GM23338 (cell line): Measurements from ENCODE around the gene PRSS2. TPM values are rescaled to one million over a fixed set of nuclear protein-coding genes. Genes with fewer than 3 reads are reported as not detected.

Experiments
- ATAC-seq: fragments of 200-7000 bp; cut with Tn5 transposase; 3 replicates; pipeline ENCODE4 v1.9.1; 2020
- DNase-seq: peaks from one replicate; pipeline ENCODE4 v3.0.0-alpha.2; 2015; ENCODE audit warnings: low spot score
- H2AFZ ChIP-seq: fragments of 200-600 bp; sonication (generic); 2 replicates; pipeline ENCODE4 v1.8.0; 2016; ENCODE audit warnings: antibody characterized with exemption, mild to moderate bottlenecking, moderate library complexity
- H3F3A ChIP-seq: fragments of 200-600 bp; sonication (generic); replicated peaks from 2 replicates; pipeline ENCODE4 v1.8.0; 2017; ENCODE audit warnings: antibody characterized with exemption, mixed run types, low read depth
- H3K27ac ChIP-seq: fragments of 200-600 bp; sonication (generic); 2 replicates; pipeline ENCODE4 v1.6.1; 2016; ENCODE audit warnings: low read depth
- H3K27me3 ChIP-seq: fragments of 200-600 bp; sonication (generic); 2 replicates; pipeline ENCODE4 v1.8.0; 2016; ENCODE audit warnings: mild to moderate bottlenecking, mixed run types, moderate library complexity; ENCODE audit not compliant: insufficient read depth
- H3K36me3 ChIP-seq: fragments of 200-600 bp; sonication (generic); 2 replicates; pipeline ENCODE4 v1.8.0; 2016; ENCODE audit warnings: mild to moderate bottlenecking; ENCODE audit not compliant: insufficient read depth
- H3K4me1 ChIP-seq: fragments of 200-600 bp; sonication (generic); 2 replicates; pipeline ENCODE4 v1.8.0; 2016; ENCODE audit warnings: mild to moderate bottlenecking, moderate library complexity; ENCODE audit not compliant: insufficient read depth
- H3K4me2 ChIP-seq: fragments of 200-600 bp; sonication (generic); 2 replicates; pipeline ENCODE4 v1.7.1; 2017; ENCODE audit warnings: mixed run types
- H3K4me3 ChIP-seq: fragments of 200-600 bp; sonication (generic); 2 replicates; pipeline ENCODE4 v1.6.1; 2016; ENCODE audit warnings: mixed run types
- H3K79me2 ChIP-seq: fragments of 200-600 bp; sonication (generic); replicated peaks from 2 replicates; pipeline ENCODE4 v1.8.0; 2017; ENCODE audit warnings: mild to moderate bottlenecking; ENCODE audit not compliant: insufficient read depth
- H3K9me2 ChIP-seq: fragments of 200-600 bp; sonication (generic); 2 replicates; pipeline ENCODE4 v1.8.0; 2017; ENCODE audit not compliant: insufficient read depth
- H4K20me1 ChIP-seq: fragments of 200-600 bp; sonication (generic); replicated peaks from 2 replicates; pipeline ENCODE4 v1.8.0; 2017; ENCODE audit warnings: mild to moderate bottlenecking; ENCODE audit not compliant: insufficient read depth
- H3K27ac Mint-ChIP-seq: 2 replicates; pipeline ENCODE4 v1.8.0; 2020; ENCODE audit warnings: inconsistent platforms, mild to moderate bottlenecking, moderate library complexity, mixed read lengths
- H3K27me3 Mint-ChIP-seq: 3 replicates; pipeline ENCODE4 v1.8.0; 2022; ENCODE audit warnings: low read depth, mild to moderate bottlenecking, moderate library complexity, mixed read lengths, inconsistent platforms; ENCODE audit not compliant: insufficient read depth, poor library complexity
- H3K36me3 Mint-ChIP-seq: 3 replicates; pipeline ENCODE4 v1.8.0; 2021; ENCODE audit warnings: low read depth, mild to moderate bottlenecking, inconsistent platforms, moderate library complexity, mixed read lengths
- H3K4me1 Mint-ChIP-seq: 3 replicates; pipeline ENCODE4 v1.8.0; 2020; ENCODE audit warnings: mild to moderate bottlenecking, inconsistent platforms, mixed read lengths
- H3K4me3 Mint-ChIP-seq: 3 replicates; pipeline ENCODE4 v1.8.0; 2021; ENCODE audit warnings: moderate library complexity, mild to moderate bottlenecking, inconsistent platforms, mixed read lengths
- H3K9me3 Mint-ChIP-seq: 3 replicates; pipeline ENCODE4 v1.8.0; 2020; ENCODE audit warnings: moderate library complexity, mild to moderate bottlenecking, inconsistent platforms, mixed read lengths
- CREB1 ChIP-seq: fragments of 250-450 bp; sonication (Bioruptor Pico); IDR thresholded peaks from 2 replicates; pipeline ENCODE4 v1.5.0; 2020; ENCODE audit warnings: low read depth, mild to moderate bottlenecking, moderate library complexity
- EZH2 ChIP-seq: fragments of 200-600 bp; sonication (generic); IDR thresholded peaks from one replicate; pipeline ENCODE4 v1.8.0; 2017; ENCODE audit warnings: antibody characterized with exemption, mild to moderate bottlenecking, low read depth; ENCODE audit not compliant: unreplicated experiment
- EZH2phosphoT487 ChIP-seq: fragments of 200-600 bp; sonication (generic); IDR thresholded peaks from one replicate; pipeline ENCODE4 v1.8.1; 2018; ENCODE audit warnings: antibody characterized with exemption; ENCODE audit not compliant: unreplicated experiment
- JUNB ChIP-seq: IDR thresholded peaks from one replicate; pipeline ENCODE4 v1.6.1; 2016; ENCODE audit warnings: antibody characterized with exemption; ENCODE audit not compliant: unreplicated experiment
- NANOG ChIP-seq: IDR thresholded peaks from 2 replicates; pipeline ENCODE4 v1.6.1; 2016; ENCODE audit warnings: antibody characterized with exemption, borderline replicate concordance
- POLR2AphosphoS5 ChIP-seq: IDR thresholded peaks from 2 replicates; pipeline ENCODE4 v1.6.1; 2016; ENCODE audit warnings: antibody characterized with exemption, low read depth
- STAT1 ChIP-seq: IDR thresholded peaks from one replicate; pipeline ENCODE4 v1.6.1; 2016; ENCODE audit warnings: antibody characterized with exemption; ENCODE audit not compliant: unreplicated experiment
- ZNF114 ChIP-seq: fragments of 250-450 bp; sonication (Bioruptor Pico); IDR thresholded peaks from 2 replicates; pipeline ENCODE4 v1.5.0; 2020; ENCODE audit warnings: mild to moderate bottlenecking, moderate library complexity
- ZNF331 ChIP-seq: fragments of 250-450 bp; sonication (Bioruptor Pico); IDR thresholded peaks from 2 replicates; pipeline ENCODE4 v1.5.0; 2020; ENCODE audit warnings: low read depth, mild to moderate bottlenecking, moderate library complexity
- polyA plus RNA-seq: library from polyadenylated mRNA; unstranded; fragments of >200 nt; fragmentation: Nextera tagmentation; extraction: Ambion mirVana; gene quantifications from 2 replicates; pipeline ENCODE4 v1.2.1, GENCODE V29; 2016
- total RNA-seq: library from RNA; depleted of rRNA; stranded (reverse); fragments of >200 nt; shearing (Covaris generic); gene quantifications from 2 replicates; pipeline ENCODE4 v1.2.3, GENCODE V29; 2014
- TF ChIP-seq, protein P1 (sequence below): fragments of 250-450 bp; sonication (Bioruptor Pico); IDR thresholded peaks from 2 replicates; pipeline ENCODE4 v1.5.0; 2020; ENCODE audit warnings: mild to moderate bottlenecking, moderate library complexity
- TF ChIP-seq, protein P2 (sequence below): IDR thresholded peaks from one replicate; pipeline ENCODE4 v1.6.1; 2018; ENCODE audit warnings: antibody characterized with exemption; ENCODE audit not compliant: unreplicated experiment
- TF ChIP-seq, protein P3 (sequence below), 2 experiments: fragments of 200-600 bp in 1 of 2; sonication (generic) in 1 of 2; conservative IDR thresholded peaks; 2 replicates each; pipeline versions ENCODE4 v1.5.1 to v1.6.1; 2016 to 2017; ENCODE audit warnings: antibody characterized with exemption in 2 of 2, low read depth in 2 of 2, mild to moderate bottlenecking in 2 of 2, moderate library complexity in 1 of 2

PRSS2 gene
- total and polyA plus RNA-seq, 2 experiments from 2014 or later: not detected

DNA sequence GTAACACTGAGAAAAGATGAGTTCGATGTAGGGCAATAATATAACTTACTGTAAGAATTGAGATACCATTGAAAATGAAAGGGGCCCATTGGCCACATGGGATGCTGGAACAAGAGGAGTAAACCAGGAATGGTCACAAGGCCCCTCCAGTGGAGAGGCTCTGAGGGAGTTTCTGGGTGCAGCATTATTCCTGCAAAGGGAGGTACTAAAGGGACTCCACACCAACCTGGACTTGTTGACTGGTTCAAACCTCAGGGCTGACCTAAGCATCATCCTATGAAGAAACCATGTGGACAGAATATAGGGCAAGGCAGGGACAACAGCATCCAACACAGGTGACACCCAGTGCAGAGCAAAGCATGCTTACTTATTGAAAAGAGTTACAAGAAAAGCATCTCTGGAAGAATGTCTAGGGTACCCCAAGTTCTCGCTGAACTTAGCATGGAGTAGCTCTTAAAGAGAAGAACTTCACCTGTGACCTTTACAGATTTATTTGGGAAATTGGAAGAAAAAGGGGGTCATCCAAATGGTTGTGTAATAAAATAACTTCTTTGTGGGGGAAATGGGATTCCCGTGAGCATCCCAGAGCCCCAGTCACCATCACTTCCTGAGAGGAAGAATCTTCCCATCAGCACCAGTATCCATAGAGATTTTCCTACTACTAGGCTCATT is 34.7 kb downstream of the PRSS2 start:
- H3K4me1 Mint-ChIP-seq: peaks cover 31% of the 10 kb centered on the region
- H3F3A ChIP-seq: no peaks in the 10 kb centered on the region
- no peaks in the 10 kb centered on the region for H4K20me1 ChIP-seq
- H3K4me3 ChIP-seq: no peak overlapping the region
- peaks cover 34% of the 10 kb centered on the region for H3K36me3 Mint-ChIP-seq
- DNase-seq (no peak), ATAC-seq (no peak)
- no peaks in the 10 kb centered on the region for H3K9me2 ChIP-seq
- H3K27ac Mint-ChIP-seq: no peak overlapping the region
- no peaks in the 10 kb centered on the region; the same call in 2 of the 3 replicates for H3K9me3 Mint-ChIP-seq
- TF ChIP-seq EZH2phosphoT487: no peak
- TF ChIP-seq NANOG: no peak
- TF ChIP-seq STAT1: no peak
- TF ChIP-seq CREB1 (CRISPR knock-in tag): no peak
- no peak for TF ChIP-seq ZNF114 (CRISPR knock-in tag)
- no peak for TF ChIP-seq EZH2
- no peak for TF ChIP-seq ZNF331 (CRISPR knock-in tag)
- no peak for TF ChIP-seq POLR2AphosphoS5
- TF ChIP-seq, protein P1, sequence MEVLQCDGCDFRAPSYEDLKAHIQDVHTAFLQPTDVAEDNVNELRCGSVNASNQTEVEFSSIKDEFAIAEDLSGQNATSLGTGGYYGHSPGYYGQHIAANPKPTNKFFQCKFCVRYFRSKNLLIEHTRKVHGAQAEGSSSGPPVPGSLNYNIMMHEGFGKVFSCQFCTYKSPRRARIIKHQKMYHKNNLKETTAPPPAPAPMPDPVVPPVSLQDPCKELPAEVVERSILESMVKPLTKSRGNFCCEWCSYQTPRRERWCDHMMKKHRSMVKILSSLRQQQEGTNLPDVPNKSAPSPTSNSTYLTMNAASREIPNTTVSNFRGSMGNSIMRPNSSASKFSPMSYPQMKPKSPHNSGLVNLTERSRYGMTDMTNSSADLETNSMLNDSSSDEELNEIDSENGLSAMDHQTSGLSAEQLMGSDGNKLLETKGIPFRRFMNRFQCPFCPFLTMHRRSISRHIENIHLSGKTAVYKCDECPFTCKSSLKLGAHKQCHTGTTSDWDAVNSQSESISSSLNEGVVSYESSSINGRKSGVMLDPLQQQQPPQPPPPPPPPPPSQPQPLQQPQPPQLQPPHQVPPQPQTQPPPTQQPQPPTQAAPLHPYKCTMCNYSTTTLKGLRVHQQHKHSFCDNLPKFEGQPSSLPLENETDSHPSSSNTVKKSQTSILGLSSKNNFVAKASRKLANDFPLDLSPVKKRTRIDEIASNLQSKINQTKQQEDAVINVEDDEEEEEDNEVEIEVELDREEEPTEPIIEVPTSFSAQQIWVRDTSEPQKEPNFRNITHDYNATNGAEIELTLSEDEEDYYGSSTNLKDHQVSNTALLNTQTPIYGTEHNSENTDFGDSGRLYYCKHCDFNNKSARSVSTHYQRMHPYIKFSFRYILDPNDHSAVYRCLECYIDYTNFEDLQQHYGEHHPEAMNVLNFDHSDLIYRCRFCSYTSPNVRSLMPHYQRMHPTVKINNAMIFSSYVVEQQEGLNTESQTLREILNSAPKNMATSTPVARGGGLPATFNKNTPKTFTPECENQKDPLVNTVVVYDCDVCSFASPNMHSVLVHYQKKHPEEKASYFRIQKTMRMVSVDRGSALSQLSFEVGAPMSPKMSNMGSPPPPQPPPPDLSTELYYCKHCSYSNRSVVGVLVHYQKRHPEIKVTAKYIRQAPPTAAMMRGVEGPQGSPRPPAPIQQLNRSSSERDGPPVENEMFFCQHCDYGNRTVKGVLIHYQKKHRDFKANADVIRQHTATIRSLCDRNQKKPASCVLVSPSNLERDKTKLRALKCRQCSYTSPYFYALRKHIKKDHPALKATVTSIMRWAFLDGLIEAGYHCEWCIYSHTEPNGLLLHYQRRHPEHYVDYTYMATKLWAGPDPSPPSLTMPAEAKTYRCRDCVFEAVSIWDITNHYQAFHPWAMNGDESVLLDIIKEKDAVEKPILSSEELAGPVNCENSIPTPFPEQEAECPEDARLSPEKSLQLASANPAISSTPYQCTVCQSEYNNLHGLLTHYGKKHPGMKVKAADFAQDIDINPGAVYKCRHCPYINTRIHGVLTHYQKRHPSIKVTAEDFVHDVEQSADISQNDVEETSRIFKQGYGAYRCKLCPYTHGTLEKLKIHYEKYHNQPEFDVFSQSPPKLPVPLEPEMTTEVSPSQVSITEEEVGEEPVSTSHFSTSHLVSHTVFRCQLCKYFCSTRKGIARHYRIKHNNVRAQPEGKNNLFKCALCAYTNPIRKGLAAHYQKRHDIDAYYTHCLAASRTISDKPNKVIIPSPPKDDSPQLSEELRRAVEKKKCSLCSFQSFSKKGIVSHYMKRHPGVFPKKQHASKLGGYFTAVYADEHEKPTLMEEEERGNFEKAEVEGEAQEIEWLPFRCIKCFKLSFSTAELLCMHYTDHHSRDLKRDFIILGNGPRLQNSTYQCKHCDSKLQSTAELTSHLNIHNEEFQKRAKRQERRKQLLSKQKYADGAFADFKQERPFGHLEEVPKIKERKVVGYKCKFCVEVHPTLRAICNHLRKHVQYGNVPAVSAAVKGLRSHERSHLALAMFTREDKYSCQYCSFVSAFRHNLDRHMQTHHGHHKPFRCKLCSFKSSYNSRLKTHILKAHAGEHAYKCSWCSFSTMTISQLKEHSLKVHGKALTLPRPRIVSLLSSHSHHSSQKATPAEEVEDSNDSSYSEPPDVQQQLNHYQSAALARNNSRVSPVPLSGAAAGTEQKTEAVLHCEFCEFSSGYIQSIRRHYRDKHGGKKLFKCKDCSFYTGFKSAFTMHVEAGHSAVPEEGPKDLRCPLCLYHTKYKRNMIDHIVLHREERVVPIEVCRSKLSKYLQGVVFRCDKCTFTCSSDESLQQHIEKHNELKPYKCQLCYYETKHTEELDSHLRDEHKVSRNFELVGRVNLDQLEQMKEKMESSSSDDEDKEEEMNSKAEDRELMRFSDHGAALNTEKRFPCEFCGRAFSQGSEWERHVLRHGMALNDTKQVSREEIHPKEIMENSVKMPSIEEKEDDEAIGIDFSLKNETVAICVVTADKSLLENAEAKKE (CRISPR knock-in tag): no peak
- TF ChIP-seq JUNB: no peak
- TF ChIP-seq, protein P2, sequence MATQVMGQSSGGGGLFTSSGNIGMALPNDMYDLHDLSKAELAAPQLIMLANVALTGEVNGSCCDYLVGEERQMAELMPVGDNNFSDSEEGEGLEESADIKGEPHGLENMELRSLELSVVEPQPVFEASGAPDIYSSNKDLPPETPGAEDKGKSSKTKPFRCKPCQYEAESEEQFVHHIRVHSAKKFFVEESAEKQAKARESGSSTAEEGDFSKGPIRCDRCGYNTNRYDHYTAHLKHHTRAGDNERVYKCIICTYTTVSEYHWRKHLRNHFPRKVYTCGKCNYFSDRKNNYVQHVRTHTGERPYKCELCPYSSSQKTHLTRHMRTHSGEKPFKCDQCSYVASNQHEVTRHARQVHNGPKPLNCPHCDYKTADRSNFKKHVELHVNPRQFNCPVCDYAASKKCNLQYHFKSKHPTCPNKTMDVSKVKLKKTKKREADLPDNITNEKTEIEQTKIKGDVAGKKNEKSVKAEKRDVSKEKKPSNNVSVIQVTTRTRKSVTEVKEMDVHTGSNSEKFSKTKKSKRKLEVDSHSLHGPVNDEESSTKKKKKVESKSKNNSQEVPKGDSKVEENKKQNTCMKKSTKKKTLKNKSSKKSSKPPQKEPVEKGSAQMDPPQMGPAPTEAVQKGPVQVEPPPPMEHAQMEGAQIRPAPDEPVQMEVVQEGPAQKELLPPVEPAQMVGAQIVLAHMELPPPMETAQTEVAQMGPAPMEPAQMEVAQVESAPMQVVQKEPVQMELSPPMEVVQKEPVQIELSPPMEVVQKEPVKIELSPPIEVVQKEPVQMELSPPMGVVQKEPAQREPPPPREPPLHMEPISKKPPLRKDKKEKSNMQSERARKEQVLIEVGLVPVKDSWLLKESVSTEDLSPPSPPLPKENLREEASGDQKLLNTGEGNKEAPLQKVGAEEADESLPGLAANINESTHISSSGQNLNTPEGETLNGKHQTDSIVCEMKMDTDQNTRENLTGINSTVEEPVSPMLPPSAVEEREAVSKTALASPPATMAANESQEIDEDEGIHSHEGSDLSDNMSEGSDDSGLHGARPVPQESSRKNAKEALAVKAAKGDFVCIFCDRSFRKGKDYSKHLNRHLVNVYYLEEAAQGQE: no peak
- TF ChIP-seq, protein P3, sequence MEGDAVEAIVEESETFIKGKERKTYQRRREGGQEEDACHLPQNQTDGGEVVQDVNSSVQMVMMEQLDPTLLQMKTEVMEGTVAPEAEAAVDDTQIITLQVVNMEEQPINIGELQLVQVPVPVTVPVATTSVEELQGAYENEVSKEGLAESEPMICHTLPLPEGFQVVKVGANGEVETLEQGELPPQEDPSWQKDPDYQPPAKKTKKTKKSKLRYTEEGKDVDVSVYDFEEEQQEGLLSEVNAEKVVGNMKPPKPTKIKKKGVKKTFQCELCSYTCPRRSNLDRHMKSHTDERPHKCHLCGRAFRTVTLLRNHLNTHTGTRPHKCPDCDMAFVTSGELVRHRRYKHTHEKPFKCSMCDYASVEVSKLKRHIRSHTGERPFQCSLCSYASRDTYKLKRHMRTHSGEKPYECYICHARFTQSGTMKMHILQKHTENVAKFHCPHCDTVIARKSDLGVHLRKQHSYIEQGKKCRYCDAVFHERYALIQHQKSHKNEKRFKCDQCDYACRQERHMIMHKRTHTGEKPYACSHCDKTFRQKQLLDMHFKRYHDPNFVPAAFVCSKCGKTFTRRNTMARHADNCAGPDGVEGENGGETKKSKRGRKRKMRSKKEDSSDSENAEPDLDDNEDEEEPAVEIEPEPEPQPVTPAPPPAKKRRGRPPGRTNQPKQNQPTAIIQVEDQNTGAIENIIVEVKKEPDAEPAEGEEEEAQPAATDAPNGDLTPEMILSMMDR (conservative IDR thresholded peaks at IDR 0.05; ENCODE audit: low read depth in 2 of 2): no peak
- H3K27me3 Mint-ChIP-seq: peaks cover 8% of the 10 kb centered on the region
- H3K27me3 ChIP-seq: peaks cover 3% of the 10 kb centered on the region; the same call in 1 of the 2 replicates
- H3K79me2 ChIP-seq: no peaks in the 10 kb centered on the region
- H3K4me1 ChIP-seq: peaks cover 20% of the 10 kb centered on the region
- no peak overlapping the region for H3K4me3 Mint-ChIP-seq
- H3K36me3 ChIP-seq: no peaks in the 10 kb centered on the region
- no peak overlapping the region for H2AFZ ChIP-seq
- H3K4me2 ChIP-seq: no peak overlapping the region
- H3K27ac ChIP-seq: no peak overlapping the region
